ENCODE measurements around the gene EXOC6. TPM values are rescaled to one million over a fixed set of nuclear protein-coding genes. Genes with fewer than 3 reads are reported as not detected.
A peak's percentile ranks its signal among the peaks of the same experiment; 100 is the strongest.

EXOC6 gene
- total RNA-seq, 4 donors from 2014 or later, result 10.5 to 82.1 (median 31.7) TPM

DNA sequence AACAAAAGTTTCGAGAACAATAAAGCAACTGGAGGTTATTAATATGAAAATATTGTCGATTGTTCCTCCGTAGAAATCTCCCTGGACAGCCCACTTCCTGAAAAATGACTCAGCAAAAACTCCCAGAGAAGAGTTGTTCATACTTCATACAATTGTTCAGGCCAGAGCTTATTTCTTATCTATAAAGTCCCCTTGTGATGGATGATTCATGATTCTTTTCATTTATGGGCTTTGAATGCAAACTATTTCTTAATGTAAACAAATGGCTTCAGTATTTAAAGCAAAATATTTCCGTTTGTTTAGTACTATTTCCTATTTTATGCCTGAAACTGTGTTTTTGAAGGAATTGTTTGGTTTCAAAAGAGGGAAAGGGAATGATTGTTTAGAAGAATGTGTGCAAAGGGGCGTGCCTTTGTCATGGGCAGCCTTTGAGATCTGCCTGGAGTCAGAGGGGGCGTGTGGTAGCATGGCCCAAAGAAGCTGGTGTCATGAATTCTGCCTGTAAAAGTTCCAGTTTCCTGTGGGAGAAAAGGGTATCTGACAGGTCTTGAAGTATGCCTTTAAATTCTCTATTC is 26.2 kb upstream of the EXOC6 start:
- H3K4me1 ChIP-seq, result no peaks in the 10 kb centered on the region
- H3K27me3 ChIP-seq, result no peaks in the 10 kb centered on the region
- H3K9me3 ChIP-seq, result no peaks in the 10 kb centered on the region
- H3K36me3 ChIP-seq, result no peaks in the 10 kb centered on the region
- H3K4me3 ChIP-seq, result no peak overlapping the region
- DNase-seq, result no peak
- TF ChIP-seq POLR2A (IDR thresholded peaks at IDR 0.05), result no peak
- TF ChIP-seq, protein P1, sequence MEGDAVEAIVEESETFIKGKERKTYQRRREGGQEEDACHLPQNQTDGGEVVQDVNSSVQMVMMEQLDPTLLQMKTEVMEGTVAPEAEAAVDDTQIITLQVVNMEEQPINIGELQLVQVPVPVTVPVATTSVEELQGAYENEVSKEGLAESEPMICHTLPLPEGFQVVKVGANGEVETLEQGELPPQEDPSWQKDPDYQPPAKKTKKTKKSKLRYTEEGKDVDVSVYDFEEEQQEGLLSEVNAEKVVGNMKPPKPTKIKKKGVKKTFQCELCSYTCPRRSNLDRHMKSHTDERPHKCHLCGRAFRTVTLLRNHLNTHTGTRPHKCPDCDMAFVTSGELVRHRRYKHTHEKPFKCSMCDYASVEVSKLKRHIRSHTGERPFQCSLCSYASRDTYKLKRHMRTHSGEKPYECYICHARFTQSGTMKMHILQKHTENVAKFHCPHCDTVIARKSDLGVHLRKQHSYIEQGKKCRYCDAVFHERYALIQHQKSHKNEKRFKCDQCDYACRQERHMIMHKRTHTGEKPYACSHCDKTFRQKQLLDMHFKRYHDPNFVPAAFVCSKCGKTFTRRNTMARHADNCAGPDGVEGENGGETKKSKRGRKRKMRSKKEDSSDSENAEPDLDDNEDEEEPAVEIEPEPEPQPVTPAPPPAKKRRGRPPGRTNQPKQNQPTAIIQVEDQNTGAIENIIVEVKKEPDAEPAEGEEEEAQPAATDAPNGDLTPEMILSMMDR (IDR thresholded peaks at IDR 0.05), result no peak
- peak overlapping the region in 1 of 4 donors; percentile 6 for H3K27ac ChIP-seq

DNA sequence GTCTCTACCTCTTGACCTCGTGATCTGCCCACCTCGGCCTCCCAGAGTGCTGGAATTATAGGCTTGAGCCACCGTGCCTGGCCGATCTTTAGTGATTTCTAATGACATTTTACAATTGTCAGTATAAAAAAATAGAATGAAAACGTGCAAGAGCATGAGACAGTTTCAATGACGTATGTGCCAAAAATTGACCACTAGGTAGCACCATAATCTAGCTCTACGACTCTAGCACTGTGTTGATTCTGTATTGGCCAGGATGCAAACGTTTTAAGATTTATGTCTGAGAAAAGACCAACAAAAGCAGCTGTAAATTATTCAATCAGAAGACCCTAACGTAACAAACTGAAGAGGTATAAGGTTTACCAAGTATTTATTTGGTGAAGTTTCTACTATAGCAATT is 25.4 kb upstream of the EXOC6 start:
- no peaks in the 10 kb centered on the region for H3K27me3 ChIP-seq
- no peak for TF ChIP-seq POLR2A (IDR thresholded peaks at IDR 0.05)
- TF ChIP-seq, protein P1 (IDR thresholded peaks at IDR 0.05), result peak in 3 of 6 experiments; percentile 8 to 19 (median 9)
- DNase-seq, result no peak
- no peak overlapping the region for H3K27ac ChIP-seq
- no peak overlapping the region for H3K4me3 ChIP-seq
- no peaks in the 10 kb centered on the region for H3K9me3 ChIP-seq
- no peaks in the 10 kb centered on the region for H3K4me1 ChIP-seq
- H3K36me3 ChIP-seq, result no peaks in the 10 kb centered on the region

DNA sequence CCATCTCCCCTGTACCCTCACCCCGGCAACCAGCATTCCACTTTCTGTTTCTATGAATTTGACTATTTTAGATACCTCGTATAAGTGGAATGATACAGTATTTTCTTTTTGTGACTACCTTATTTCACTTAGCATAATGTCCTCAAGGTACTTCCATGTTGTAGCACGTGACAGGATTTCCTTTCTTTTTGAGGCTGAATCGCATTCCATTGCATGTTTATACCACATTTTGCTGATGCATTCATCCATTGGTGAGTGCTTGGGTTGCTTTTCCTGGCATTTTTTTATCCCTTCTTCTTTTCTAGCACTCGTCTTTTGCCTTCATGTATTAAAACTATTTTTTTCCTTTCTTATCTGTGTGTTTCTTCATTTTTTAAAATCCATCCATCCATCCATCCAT is 22.3 kb upstream of the EXOC6 start:
- Histone ChIP-seq H3K27me3 (no peaks in the 10 kb centered on the region), H3K4me1 (no peaks in the 10 kb centered on the region), H3K4me3 (no peak overlapping the region), H3K36me3 (no peaks in the 10 kb centered on the region), H3K27ac (no peak overlapping the region), H3K9me3 (no peaks in the 10 kb centered on the region)
- TF ChIP-seq POLR2A (IDR thresholded peaks at IDR 0.05), result no peak
- TF ChIP-seq, protein P1 (IDR thresholded peaks at IDR 0.05), result no peak
- DNase-seq, result no peak

- Histone ChIP-seq H3K27ac (no peak overlapping the region), H3K4me1 (no peaks in the 10 kb centered on the region), H3K27me3 (no peaks in the 10 kb centered on the region), H3K36me3 (no peaks in the 10 kb centered on the region), H3K4me3 (no peak overlapping the region), H3K9me3 (no peaks in the 10 kb centered on the region)
- no peak for DNase-seq
- TF ChIP-seq, protein P1 (IDR thresholded peaks at IDR 0.05), result no peak
- TF ChIP-seq POLR2A (IDR thresholded peaks at IDR 0.05), result no peak
These were observed 21.8 kb upstream of the EXOC6 start for GRCh38 chr10:92826504-92826903.

- TF ChIP-seq, protein P1 (IDR thresholded peaks at IDR 0.05), result no peak
- Histone ChIP-seq H3K4me3 (no peak overlapping the region), H3K9me3 (no peaks in the 10 kb centered on the region), H3K36me3 (no peaks in the 10 kb centered on the region), H3K4me1 (no peaks in the 10 kb centered on the region), H3K27me3 (no peaks in the 10 kb centered on the region), H3K27ac (no peak overlapping the region)
- DNase-seq, result no peak
These were observed 19.1 kb upstream of the EXOC6 start for GRCh38 chr10:92829042-92829785.
